GM12892 (cell line): ENCODE data around the gene NQO1.

Experiments used
- POLR2A ChIP-seq: IDR thresholded peaks from 2 replicates; pipeline ENCODE4 v1.6.1; 2011; ENCODE audit warnings: low read depth, low read length, control low read depth
- TAF1 ChIP-seq: IDR thresholded peaks from 2 replicates; pipeline ENCODE4 v1.6.1; 2011; ENCODE audit warnings: low read depth, mild to moderate bottlenecking, control low read depth, low read length, borderline replicate concordance

- TF ChIP-seq POLR2A, result no peak
- TF ChIP-seq TAF1, result no peak
Observed at GRCh38 chr16:69748694-69749345, 22.5 kb upstream of the NQO1 start.
